Activated naive CD8-positive, alpha-beta T cell treated with anti-CD3 and anti-CD28 coated beads for 36 hours (primary cell): ENCODE measurements around the gene MFSD6. TPM values are rescaled to one million over a fixed set of nuclear protein-coding genes. Genes with fewer than 3 reads are reported as not detected.

ENCODE experiments used
- DNase-seq: peaks from one replicate; pipeline ENCODE4 v3.0.0; 2021
- H3K27ac Mint-ChIP-seq: one replicate; pipeline ENCODE4 v1.8.0; 2022; ENCODE audit warnings: mild to moderate bottlenecking, moderate library complexity, mixed read lengths
- H3K27me3 Mint-ChIP-seq: one replicate; pipeline ENCODE4 v1.8.0; 2022; ENCODE audit warnings: mild to moderate bottlenecking, mixed read lengths
- H3K36me3 Mint-ChIP-seq: one replicate; pipeline ENCODE4 v1.8.0; 2021; ENCODE audit warnings: mild to moderate bottlenecking, mixed read lengths
- H3K4me1 Mint-ChIP-seq: one replicate; pipeline ENCODE4 v1.8.0; 2021; ENCODE audit warnings: mixed read lengths
- H3K4me3 Mint-ChIP-seq: one replicate; pipeline ENCODE4 v1.8.0; 2022; ENCODE audit warnings: mild to moderate bottlenecking, moderate library complexity, mixed read lengths
- H3K9me3 Mint-ChIP-seq: one replicate; pipeline ENCODE4 v1.8.0; 2022; ENCODE audit warnings: mixed read lengths
- total RNA-seq, 2 experiments: library from RNA; stranded (reverse); gene quantifications; one replicate each; pipeline ENCODE4 v1.2.3, GENCODE V29; 2021

The MFSD6 gene
- total RNA-seq, 2 experiments from 2014 or later: 45.6 to 51.1 TPM

DNA sequence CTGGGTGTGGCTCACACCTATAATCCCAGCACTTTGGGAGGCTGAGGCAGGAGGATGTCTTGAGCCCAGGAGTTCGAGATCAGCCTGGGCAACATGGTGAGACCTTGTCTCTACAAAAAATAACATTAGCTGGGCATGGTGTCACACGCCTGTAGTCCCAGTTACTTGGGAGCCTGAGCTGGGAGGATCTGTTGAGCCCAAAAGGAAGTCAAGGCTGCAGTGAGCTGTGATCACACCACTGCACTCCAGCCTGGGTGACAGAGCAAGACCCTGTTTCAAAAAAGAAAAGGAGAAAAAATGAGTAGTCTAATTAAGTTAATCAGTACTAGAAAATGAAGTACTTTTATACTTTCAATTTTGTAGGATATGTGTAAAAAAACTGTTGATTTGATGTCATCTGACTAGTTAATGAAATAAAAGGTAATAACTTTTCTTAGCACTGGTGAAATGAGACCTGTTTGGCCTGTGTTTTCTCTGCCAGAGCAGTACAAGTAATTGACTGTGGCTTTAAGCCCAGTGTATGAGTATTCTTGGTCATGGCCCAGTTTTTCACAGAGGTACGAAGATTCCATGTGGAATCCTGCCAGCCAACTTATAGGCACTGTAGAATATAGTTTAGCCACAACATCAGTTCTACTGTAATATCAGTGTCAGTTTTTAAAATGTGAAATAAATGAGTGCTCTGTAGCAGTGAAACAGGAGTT, 35.8 kb downstream of the MFSD6 start:
- H3K27me3 Mint-ChIP-seq: no peaks in the 10 kb centered on the region
- H3K36me3 Mint-ChIP-seq: peaks cover 11% of the 10 kb centered on the region
- peaks cover 61% of the 10 kb centered on the region for H3K4me1 Mint-ChIP-seq
- H3K27ac Mint-ChIP-seq: no peak overlapping the region
- DNase-seq: no peak
- no peaks in the 10 kb centered on the region for H3K9me3 Mint-ChIP-seq
- H3K4me3 Mint-ChIP-seq: no peak overlapping the region

DNA sequence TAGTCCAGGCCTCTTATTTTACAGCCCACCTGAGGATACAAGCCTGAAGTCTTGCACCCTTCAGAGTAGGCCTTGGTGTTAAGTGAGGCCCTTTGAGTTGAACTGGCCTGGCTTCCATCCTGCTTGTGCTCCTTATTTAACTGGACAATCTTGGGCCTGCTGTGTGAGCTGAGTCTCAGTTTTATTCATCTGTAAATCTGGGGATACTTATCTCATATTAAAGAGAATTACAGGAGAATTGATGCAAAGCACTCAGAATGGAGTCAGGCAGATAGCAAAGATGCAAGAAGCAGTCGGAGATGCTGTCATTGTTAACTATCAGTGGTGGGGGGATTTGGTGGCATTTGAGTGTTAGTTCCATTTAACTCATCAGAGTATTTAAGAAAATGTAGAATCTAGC, 36.8 kb downstream of the MFSD6 start:
- Mint-ChIP-seq H3K9me3 (no peaks in the 10 kb centered on the region), H3K4me1 (peaks cover 55% of the 10 kb centered on the region), H3K27me3 (no peaks in the 10 kb centered on the region), H3K27ac (no peak overlapping the region), H3K36me3 (peaks cover 8% of the 10 kb centered on the region), H3K4me3 (no peak overlapping the region)
- DNase-seq: no peak

DNA sequence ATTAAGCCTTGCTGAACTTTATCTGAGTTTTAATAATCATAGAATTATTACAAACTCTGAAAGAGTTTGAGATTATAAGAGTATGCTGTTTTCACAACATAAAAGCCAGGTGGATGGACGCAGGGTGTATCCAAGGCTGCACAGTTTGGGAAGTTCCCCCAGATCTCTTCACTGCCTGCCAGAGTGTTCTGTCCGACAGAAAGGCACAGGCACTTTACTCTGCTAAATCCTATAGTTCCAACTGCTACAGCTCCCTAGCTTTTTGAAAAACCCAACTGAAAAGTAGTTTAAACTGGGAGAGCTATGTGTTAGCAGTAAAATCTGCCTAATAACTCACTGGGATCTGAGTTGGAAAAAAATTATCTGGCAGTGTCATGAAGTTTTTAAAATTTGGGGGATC, 38.0 kb downstream of the MFSD6 start:
- Mint-ChIP-seq H3K4me3 (no peak overlapping the region), H3K27ac (no peak overlapping the region), H3K9me3 (no peaks in the 10 kb centered on the region), H3K4me1 (peaks cover 50% of the 10 kb centered on the region), H3K27me3 (no peaks in the 10 kb centered on the region), H3K36me3 (peaks cover 12% of the 10 kb centered on the region)
- no peak for DNase-seq

DNA sequence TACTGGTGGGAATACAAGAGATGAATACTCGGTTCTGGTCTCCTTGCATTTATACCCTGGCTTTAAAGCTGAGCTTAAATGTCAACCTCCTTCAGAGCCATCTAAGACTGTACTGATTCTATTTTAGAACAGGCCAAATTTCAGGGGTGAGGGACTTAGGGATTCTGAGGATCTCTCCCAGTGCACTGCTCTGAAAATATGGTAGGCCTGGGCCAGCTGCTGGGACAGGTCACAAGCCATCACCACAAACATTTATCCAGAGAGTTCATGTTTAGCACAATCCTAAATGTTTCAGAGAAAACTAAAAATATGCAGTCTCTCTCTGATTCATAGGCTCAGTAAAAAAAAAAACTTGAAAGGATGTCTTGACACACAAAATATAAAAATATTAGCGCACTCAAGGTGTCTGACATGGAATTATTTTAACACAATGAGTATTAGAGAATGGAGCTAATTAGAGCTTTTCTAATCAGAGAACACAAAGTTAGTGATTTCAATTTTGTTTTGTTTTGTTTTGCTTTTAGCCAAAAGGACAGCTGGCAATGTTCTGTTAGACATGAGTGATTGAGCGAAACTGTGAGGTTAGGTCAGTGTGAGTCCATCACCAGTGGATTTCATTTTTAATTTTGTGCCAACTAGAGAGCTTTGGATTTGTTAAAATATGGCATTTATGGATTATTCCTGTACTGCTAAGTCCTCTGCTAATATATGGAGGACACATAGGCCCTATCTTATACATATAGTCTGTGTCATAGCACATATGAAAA, 38.8 kb downstream of the MFSD6 start:
- H3K36me3 Mint-ChIP-seq: peaks cover 10% of the 10 kb centered on the region
- peaks cover 50% of the 10 kb centered on the region for H3K4me1 Mint-ChIP-seq
- H3K4me3 Mint-ChIP-seq: no peak overlapping the region
- no peak for DNase-seq
- no peak overlapping the region for H3K27ac Mint-ChIP-seq
- H3K27me3 Mint-ChIP-seq: no peaks in the 10 kb centered on the region
- no peaks in the 10 kb centered on the region for H3K9me3 Mint-ChIP-seq

DNA sequence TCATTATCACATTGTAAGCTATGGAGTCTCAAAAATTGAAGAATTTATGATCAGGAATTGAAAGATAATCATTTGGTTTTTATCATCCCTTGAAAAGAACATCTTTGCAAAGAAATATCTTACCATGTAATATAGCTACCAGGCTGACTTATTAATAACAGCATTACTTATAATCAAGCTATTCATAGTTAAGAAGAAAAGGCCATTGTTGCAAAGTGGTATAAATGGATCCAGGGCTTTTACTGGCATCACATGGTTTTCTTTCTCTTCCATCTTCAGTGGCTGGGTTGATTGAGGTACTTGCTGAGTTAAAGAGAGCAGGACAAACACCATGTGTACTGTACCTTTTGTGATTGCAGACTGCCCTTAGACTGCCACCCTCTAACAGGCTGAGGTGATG, 39.6 kb downstream of the MFSD6 start:
- H3K27ac Mint-ChIP-seq: no peak overlapping the region
- no peak overlapping the region for H3K4me3 Mint-ChIP-seq
- DNase-seq: no peak
- peaks cover 15% of the 10 kb centered on the region for H3K36me3 Mint-ChIP-seq
- H3K4me1 Mint-ChIP-seq: peaks cover 55% of the 10 kb centered on the region
- no peaks in the 10 kb centered on the region for H3K27me3 Mint-ChIP-seq
- H3K9me3 Mint-ChIP-seq: no peaks in the 10 kb centered on the region

DNA sequence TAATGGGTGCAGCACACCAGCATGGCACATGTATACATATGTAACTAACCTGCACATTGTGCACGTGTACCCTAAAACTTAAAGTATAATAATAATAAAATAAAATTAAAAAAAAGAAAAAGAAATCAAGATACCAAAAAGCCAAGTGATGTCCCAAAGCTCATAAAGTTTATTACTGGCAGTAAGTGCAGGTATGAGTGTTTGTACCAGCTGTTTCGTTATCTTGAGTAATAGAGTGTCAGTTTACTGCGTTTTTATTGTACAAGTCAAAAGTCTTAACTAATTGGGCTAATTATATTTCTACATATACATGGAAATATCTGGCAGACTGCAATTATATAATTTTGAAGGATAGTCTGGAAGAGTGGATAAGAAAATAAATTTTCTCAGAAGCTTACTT, 41.8 kb downstream of the MFSD6 start:
- Mint-ChIP-seq H3K4me1 (peaks cover 47% of the 10 kb centered on the region), H3K9me3 (peaks cover 2% of the 10 kb centered on the region), H3K4me3 (no peak overlapping the region), H3K27ac (no peak overlapping the region), H3K36me3 (peaks cover 27% of the 10 kb centered on the region), H3K27me3 (no peaks in the 10 kb centered on the region)
- DNase-seq: no peak

DNA sequence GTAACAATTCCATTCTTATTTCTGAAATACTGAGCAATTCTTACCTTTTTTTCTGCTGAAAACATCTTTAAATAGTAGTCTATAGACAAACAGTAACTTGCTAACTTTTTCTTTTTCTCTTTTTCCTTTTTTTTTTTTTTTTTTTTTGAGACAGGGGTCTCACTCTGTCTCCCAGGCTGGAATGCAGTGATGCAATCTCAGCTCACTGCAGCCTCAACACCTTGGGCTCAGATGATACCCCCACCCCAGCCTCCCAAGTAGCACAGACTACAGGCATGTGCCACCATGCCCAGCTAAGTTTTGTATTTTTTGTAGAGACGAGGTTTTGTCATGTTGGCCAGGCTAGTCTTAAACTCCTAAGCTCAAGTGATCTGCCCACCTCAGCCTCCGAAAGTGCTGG, 42.2 kb downstream of the MFSD6 start:
- peaks cover 45% of the 10 kb centered on the region for H3K4me1 Mint-ChIP-seq
- no peak for DNase-seq
- H3K27me3 Mint-ChIP-seq: no peaks in the 10 kb centered on the region

DNA sequence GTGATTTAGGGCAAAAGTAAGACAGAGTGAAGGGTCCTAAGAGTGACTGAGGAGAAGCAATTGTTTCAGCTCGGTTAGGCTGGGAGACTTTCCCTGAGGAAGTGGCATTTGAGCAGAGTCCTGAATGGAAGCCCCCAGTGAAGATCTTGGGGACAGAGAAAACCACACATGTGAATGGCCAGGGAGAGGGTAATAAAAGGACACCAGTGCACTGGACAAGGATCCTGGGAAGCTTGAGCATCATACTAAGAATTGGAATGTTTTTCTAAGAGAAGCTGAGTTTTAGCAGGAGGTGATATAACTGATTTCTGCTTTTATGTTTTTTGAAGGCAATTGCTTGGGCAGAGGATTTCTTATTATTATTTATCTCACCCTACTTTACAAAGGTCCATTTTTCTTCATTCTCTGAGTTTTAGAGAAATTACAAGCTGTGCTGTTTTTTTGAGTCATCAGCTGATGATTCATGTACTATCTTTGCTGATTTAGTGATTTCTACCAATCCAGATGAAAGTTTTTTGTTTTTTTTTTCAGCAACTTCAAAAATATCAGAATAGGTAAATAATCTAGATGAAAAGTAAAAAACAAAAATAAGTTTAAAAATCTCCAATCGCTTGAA, 43.5 kb downstream of the MFSD6 start:
- Mint-ChIP-seq H3K27me3 (no peaks in the 10 kb centered on the region), H3K36me3 (peaks cover 34% of the 10 kb centered on the region), H3K9me3 (peaks cover 2% of the 10 kb centered on the region)

More for the DNA sequence above, 42.2 kb downstream of the MFSD6 start:
- Mint-ChIP-seq H3K27ac (no peak overlapping the region), H3K36me3 (peaks cover 29% of the 10 kb centered on the region), H3K4me3 (no peak overlapping the region), H3K9me3 (peaks cover 2% of the 10 kb centered on the region)

DNA sequence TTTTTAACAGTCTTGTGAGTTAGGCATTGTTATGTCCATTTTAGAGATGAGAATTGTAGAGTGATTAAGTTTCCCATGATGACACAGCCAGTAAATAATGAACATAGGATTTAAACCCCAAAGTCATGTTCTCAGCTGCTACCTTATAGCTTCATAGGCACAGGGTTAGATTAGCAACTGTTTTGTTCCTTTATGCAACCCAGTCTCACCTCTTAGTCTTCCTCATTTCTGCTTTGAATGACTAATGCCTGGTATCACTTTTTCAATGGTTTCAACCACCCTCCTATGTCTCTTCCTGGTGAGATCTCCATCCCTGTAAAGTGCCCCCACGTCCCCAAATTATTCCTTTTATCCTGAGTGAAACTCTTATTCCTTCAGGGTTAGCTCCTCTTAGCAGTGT, 44.3 kb downstream of the MFSD6 start:
- Mint-ChIP-seq H3K27ac (no peak overlapping the region), H3K27me3 (no peaks in the 10 kb centered on the region), H3K36me3 (peaks cover 42% of the 10 kb centered on the region), H3K9me3 (peaks cover 3% of the 10 kb centered on the region), H3K4me3 (no peak overlapping the region), H3K4me1 (peaks cover 40% of the 10 kb centered on the region)
- no peak for DNase-seq

More for the DNA sequence above, 43.5 kb downstream of the MFSD6 start:
- no peak for DNase-seq
- H3K27ac Mint-ChIP-seq: no peak overlapping the region
- no peak overlapping the region for H3K4me3 Mint-ChIP-seq
- peaks cover 42% of the 10 kb centered on the region for H3K4me1 Mint-ChIP-seq

DNA sequence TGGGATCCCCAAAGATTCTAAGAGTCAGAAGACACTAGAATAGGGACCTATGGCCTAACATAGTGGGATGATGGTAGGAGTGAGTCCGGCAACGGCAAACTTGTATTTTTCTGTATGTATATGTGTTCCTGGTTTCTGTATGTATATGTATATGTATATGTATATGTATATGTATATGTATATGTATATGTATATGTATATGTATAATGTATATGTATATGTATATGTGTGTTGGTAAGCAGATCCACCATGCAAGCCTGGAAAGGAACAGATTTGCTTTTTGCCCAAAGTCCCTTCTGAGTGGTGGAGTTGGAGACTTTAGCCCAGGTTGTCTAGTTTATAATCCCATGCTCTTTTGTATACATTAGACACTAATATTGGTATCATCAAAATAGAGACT, 46.6 kb downstream of the MFSD6 start:
- peaks cover 44% of the 10 kb centered on the region for H3K4me1 Mint-ChIP-seq
- no peaks in the 10 kb centered on the region for H3K27me3 Mint-ChIP-seq
- no peak overlapping the region for H3K4me3 Mint-ChIP-seq
- no peak overlapping the region for H3K27ac Mint-ChIP-seq
- peaks cover 3% of the 10 kb centered on the region for H3K9me3 Mint-ChIP-seq
- DNase-seq: no peak
- peaks cover 49% of the 10 kb centered on the region for H3K36me3 Mint-ChIP-seq

DNA sequence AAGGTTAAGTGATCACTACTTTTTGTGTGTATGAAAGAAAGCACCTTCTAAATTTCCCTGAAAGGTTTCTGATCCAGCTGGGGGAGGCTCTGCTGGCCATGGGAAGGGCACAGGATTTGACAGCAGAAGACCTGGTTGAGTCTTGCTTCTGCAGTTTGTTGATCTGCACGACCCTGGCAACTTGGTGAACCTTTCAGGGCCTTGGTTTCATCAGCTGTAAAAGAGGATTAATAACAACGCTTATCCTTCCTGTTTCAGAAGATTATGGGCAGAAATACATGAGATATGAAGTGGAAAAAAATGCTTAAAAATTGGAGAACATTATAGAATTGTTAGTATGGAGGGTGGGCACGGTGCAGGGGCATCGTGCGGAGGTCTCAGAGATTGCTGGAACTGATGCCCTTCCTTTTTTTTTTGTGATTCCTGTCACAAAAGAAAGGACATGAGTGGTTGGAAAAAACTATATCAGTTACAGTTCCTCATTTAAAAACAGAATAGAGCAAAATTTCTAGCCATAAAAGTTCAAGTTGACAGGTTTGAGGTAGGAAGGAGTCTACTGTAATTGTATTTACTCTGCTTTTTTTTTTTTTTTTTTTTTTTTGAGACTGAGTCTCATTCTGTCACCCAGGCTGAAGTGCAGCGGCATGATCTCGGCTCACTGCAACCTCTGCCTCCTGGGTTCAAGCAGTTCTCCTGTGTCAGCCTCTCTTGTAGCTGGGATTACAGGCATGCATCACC, 47.4 kb downstream of the MFSD6 start:
- Mint-ChIP-seq H3K27ac (no peak overlapping the region), H3K4me3 (no peak overlapping the region)

DNA sequence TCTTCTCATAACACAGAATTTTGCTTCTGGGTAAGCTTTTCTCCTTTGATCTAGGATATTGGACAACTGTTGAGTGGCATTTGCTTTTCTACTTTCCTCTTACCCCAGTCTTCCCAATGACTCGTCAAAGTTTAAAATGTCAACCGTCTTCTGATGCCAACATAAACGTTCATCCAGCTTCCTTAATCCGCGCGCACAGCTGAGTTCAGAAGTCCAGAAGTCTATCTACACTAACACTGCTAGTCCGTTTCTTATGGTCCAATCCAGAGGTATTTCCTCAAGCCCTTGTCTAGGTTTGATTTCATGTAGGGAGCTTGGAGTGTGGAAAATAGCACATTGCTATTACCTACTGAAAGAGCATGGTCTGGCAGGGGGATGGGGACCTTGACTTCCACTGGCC, 48.7 kb downstream of the MFSD6 start:
- no peak overlapping the region for H3K27ac Mint-ChIP-seq
- peaks cover 48% of the 10 kb centered on the region for H3K36me3 Mint-ChIP-seq
- H3K27me3 Mint-ChIP-seq: no peaks in the 10 kb centered on the region
- peaks cover 3% of the 10 kb centered on the region for H3K9me3 Mint-ChIP-seq
- no peak overlapping the region for H3K4me3 Mint-ChIP-seq
- H3K4me1 Mint-ChIP-seq: peaks cover 46% of the 10 kb centered on the region
- DNase-seq: no peak

More for the DNA sequence above, 47.4 kb downstream of the MFSD6 start:
- no peak for DNase-seq
- Mint-ChIP-seq H3K9me3 (peaks cover 3% of the 10 kb centered on the region), H3K27me3 (no peaks in the 10 kb centered on the region), H3K4me1 (peaks cover 48% of the 10 kb centered on the region), H3K36me3 (peaks cover 51% of the 10 kb centered on the region)

DNA sequence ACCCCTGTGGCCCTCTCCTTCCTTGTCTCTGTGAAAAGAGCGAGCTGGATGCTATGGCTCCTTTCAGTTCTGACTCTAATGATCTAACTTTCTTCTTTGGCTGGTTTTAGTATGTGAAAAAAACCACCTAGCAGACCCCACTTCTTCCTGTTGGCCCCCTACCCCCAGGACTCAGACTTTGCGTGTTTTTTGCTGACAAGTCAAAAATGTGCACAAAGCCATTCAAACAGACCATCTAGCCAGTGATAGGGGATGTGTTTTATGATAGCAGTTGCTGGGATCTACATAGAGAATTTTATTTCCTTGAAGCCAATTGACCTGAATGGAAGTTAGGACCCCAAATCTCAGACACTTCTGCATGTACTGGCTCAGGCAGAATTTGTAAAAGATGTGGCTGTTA, 49.1 kb downstream of the MFSD6 start:
- H3K4me1 Mint-ChIP-seq: peaks cover 46% of the 10 kb centered on the region
- H3K27me3 Mint-ChIP-seq: no peaks in the 10 kb centered on the region
- H3K27ac Mint-ChIP-seq: no peak overlapping the region

DNA sequence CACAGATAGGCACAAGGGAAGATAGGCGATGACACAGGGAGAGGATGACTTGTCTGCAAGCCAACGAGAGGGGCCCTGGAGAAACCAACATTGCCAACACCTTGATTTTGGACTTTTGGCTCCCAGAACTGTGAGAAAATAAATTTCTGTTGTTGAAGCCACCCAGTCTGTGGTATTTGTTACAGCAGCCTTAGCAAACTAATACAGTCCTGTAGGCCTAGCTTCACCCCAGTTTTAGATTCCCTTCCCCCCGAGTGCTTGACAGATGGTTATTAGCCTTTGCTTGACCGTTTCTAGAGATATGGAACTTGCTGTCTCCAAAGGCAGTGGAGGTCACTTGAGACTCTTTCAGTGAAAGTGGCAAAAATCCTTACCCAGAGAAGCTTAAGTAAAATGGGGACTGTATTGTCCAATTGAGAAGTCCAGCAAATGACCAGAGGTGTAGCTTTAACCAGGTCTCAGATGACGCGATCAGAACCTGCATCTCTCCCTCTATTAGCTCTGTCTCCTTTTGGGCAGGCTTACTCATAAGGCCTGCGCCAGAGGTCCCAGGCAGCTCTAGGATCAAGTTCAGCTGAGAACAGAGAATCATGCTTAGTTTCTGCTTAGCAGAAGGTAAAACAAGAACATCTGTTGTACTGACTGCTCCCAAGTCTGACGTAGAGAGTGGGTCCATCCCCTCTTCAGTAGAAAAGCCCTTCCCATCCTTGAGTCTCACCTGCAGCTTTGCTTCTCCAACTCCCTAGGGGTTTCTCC, 50.4 kb downstream of the MFSD6 start:
- no peak for DNase-seq
- H3K4me3 Mint-ChIP-seq: no peak overlapping the region
- H3K27ac Mint-ChIP-seq: no peak overlapping the region
- H3K36me3 Mint-ChIP-seq: peaks cover 38% of the 10 kb centered on the region
- H3K4me1 Mint-ChIP-seq: peaks cover 40% of the 10 kb centered on the region
- no peaks in the 10 kb centered on the region for H3K27me3 Mint-ChIP-seq
- H3K9me3 Mint-ChIP-seq: peaks cover 2% of the 10 kb centered on the region

More for the DNA sequence above, 49.1 kb downstream of the MFSD6 start:
- H3K36me3 Mint-ChIP-seq: peaks cover 48% of the 10 kb centered on the region
- DNase-seq: no peak
- no peak overlapping the region for H3K4me3 Mint-ChIP-seq
- peaks cover 3% of the 10 kb centered on the region for H3K9me3 Mint-ChIP-seq
